Smooth muscle cell (in vitro differentiated cells): ENCODE data around the gene NEURL2. TPM values are rescaled to one million over a fixed set of nuclear protein-coding genes. Genes with fewer than 3 reads are reported as not detected.

Experiments used
- DNase-seq: peaks from one replicate; lab custom pipeline; 2025; ENCODE audit not compliant: unreplicated experiment; lab: John Stamatoyannopoulos, UW
- H2AFZ ChIP-seq: fragments of 200-600 bp; sonication (generic); 2 replicates; pipeline ENCODE4 v1.6.0; 2016; ENCODE audit warnings: antibody characterized with exemption, low read depth, mild to moderate bottlenecking
- H3F3A ChIP-seq: fragments of 200-600 bp; sonication (generic); 2 replicates; pipeline ENCODE4 v1.6.0; 2017; ENCODE audit warnings: antibody characterized with exemption, low read depth
- H3K27ac ChIP-seq: fragments of 200-600 bp; sonication (generic); 2 replicates; pipeline ENCODE4 v1.5.1; 2016; ENCODE audit warnings: low read depth, mild to moderate bottlenecking
- H3K27me3 ChIP-seq: fragments of 200-600 bp; sonication (generic); 2 replicates; pipeline ENCODE4 v1.6.1; 2016; ENCODE audit warnings: low read depth, mild to moderate bottlenecking
- H3K36me3 ChIP-seq: fragments of 200-600 bp; sonication (generic); 2 replicates; pipeline ENCODE4 v1.5.1; 2016; ENCODE audit warnings: low read depth
- H3K4me1 ChIP-seq: fragments of 200-600 bp; sonication (generic); 2 replicates; pipeline ENCODE4 v1.5.1; 2016; ENCODE audit warnings: low read depth
- H3K4me2 ChIP-seq: fragments of 200-600 bp; sonication (generic); 2 replicates; pipeline ENCODE4 v1.6.0; 2016; ENCODE audit warnings: mild to moderate bottlenecking
- H3K4me3 ChIP-seq: fragments of 200-600 bp; sonication (generic); 2 replicates; pipeline ENCODE4 v1.5.1; 2016; ENCODE audit warnings: mild to moderate bottlenecking
- H3K79me2 ChIP-seq: fragments of 200-600 bp; sonication (generic); 2 replicates; pipeline ENCODE4 v1.6.0; 2016; ENCODE audit warnings: low read depth, mild to moderate bottlenecking
- H3K9ac ChIP-seq: fragments of 200-600 bp; sonication (generic); 2 replicates; pipeline ENCODE4 v1.6.0; 2016; ENCODE audit warnings: low read depth
- H3K9me3 ChIP-seq: fragments of 200-600 bp; sonication (generic); replicated peaks from 2 replicates; pipeline ENCODE4 v1.5.1; 2016; ENCODE audit warnings: low read depth
- H4K20me1 ChIP-seq: fragments of 200-600 bp; sonication (generic); 2 replicates; pipeline ENCODE4 v1.6.0; 2016; ENCODE audit warnings: low read depth
- CTCF ChIP-seq: fragments of 200-600 bp; sonication (generic); IDR thresholded peaks from 2 replicates; pipeline ENCODE4 v1.5.1; 2017; ENCODE audit warnings: borderline replicate concordance, mild to moderate bottlenecking, antibody characterized with exemption; ENCODE audit not compliant: insufficient read depth, poor library complexity, severe bottlenecking
- whole genome bisulfite sequencing: methylation state at CpG from one replicate; pipeline ENCODE4 v1.1.7; 2016; ENCODE audit warnings: low lambda C conversion rate; 5-methylcytosine and 5-hydroxymethylcytosine counted together
- polyA plus RNA-seq: library from polyadenylated mRNA; unstranded; fragments of >200 nt; fragmentation: Nextera tagmentation; extraction: Ambion mirVana; gene quantifications from 2 replicates; pipeline ENCODE4 v1.2.1, GENCODE V29; 2016
- total RNA-seq: library from RNA; depleted of rRNA; stranded (reverse); fragments of >200 nt; gene quantifications from 2 replicates; pipeline ENCODE4 v1.2.3, GENCODE V29; 2014

Gene NEURL2
- total and polyA plus RNA-seq, 2 experiments from 2014 or later: 0.31 to 3.7 TPM

DNA sequence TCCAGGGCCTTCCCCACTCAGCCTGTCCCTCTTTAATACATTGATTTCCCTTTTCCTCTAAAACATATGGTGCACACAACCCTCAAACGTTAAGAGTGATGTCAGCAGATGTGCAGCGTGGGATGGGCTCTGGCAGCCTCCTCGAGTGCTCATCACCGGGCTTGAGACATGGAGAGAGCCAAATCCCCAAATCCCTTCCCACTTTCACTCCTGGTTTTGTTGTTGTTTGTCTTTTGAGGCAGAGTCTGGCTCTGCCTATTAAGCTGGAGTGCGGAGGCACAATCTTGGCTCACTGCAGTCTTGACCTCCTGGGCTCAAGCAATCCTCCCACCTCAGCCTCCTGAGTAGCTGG is 26.8 kb upstream of the NEURL2 start:
- H3K27ac ChIP-seq: peak overlapping the region; percentile 94

DNA sequence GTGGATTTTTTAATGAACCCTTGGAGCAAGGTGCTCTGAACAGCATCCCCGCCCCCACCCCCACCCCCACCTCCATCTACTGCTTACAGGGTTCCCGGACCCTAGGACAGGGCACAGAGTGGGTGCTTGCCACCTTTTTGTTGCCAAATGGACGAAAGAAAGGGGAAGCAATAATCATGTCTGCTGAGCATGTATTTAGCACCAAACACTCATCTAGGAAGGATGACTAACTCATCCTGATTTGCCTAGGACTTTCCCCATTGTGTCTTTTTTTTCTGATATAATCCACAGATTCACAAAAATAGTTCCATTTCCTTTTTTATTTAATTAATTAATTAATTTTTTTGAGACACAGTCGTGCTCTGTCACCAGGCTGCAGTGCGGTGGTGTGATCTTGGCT is 22.1 kb upstream of the NEURL2 start:
- H3K4me2 ChIP-seq: no peak overlapping the region
- no peak overlapping the region for H3K27ac ChIP-seq
- H3K4me3 ChIP-seq: no peak overlapping the region
- no peaks in the 10 kb centered on the region for H3K9me3 ChIP-seq
- H3K27me3 ChIP-seq: no peaks in the 10 kb centered on the region
- peaks cover 10% of the 10 kb centered on the region for H3K4me1 ChIP-seq
- H3K36me3 ChIP-seq: no peaks in the 10 kb centered on the region
- TF ChIP-seq CTCF: no peak
- no peak overlapping the region for H2AFZ ChIP-seq
- H3K79me2 ChIP-seq: no peaks in the 10 kb centered on the region
- H3F3A ChIP-seq: no peaks in the 10 kb centered on the region
- DNase-seq: no peak
- no peaks in the 10 kb centered on the region for H4K20me1 ChIP-seq
- WGBS: 83% methylated on average over 5 of the region's 5 CpGs
- H3K9ac ChIP-seq: no peak overlapping the region

More for the DNA sequence above, 26.8 kb upstream of the NEURL2 start:
- no peak overlapping the region for H3K4me2 ChIP-seq
- H3K36me3 ChIP-seq: no peaks in the 10 kb centered on the region
- no peak for TF ChIP-seq CTCF
- no peaks in the 10 kb centered on the region for H3K79me2 ChIP-seq
- DNase-seq: no peak
- no peaks in the 10 kb centered on the region for H3K9me3 ChIP-seq
- H4K20me1 ChIP-seq: no peaks in the 10 kb centered on the region
- H3F3A ChIP-seq: peaks cover 27% of the 10 kb centered on the region
- no peaks in the 10 kb centered on the region for H3K27me3 ChIP-seq
- H2AFZ ChIP-seq: no peak overlapping the region
- WGBS: 7% methylated on average over 5 of the region's 5 CpGs
- H3K9ac ChIP-seq: no peak overlapping the region
- H3K4me3 ChIP-seq: no peak overlapping the region
- H3K4me1 ChIP-seq: peaks cover 16% of the 10 kb centered on the region

GRCh38 chr20:45912344-45912682 is 21.3 kb upstream of the NEURL2 start:
- peak overlapping the region; percentile 86 for H3K4me2 ChIP-seq
- H3K36me3 ChIP-seq: no peaks in the 10 kb centered on the region
- TF ChIP-seq CTCF: no peak
- H3K9me3 ChIP-seq: no peaks in the 10 kb centered on the region
- peak overlapping the region; percentile 58 for H3K4me3 ChIP-seq
- no peaks in the 10 kb centered on the region for H3K79me2 ChIP-seq
- peak overlapping the region; percentile 55 for H2AFZ ChIP-seq
- H3K27me3 ChIP-seq: no peaks in the 10 kb centered on the region
- WGBS: 33% methylated on average over 4 of the region's 4 CpGs
- H3K4me1 ChIP-seq: peaks cover 10% of the 10 kb centered on the region
- no peaks in the 10 kb centered on the region for H4K20me1 ChIP-seq
- DNase-seq: no peak
- H3F3A ChIP-seq: no peaks in the 10 kb centered on the region
- H3K27ac ChIP-seq: peak overlapping the region; percentile 78
- H3K9ac ChIP-seq: peak overlapping the region; percentile 86

GRCh38 chr20:45911486-45912343 is 20.7 kb upstream of the NEURL2 start, which contains the start of gene PLTP:
Gene PLTP, minus strand, starts transcription at chr20:45912155. Its CDS starts 703 bp downstream, at chr20:45911452.
- Histone ChIP-seq H3K79me2 (no peaks in the 10 kb centered on the region), H3K27me3 (no peaks in the 10 kb centered on the region), H3K4me1 (peaks cover 10% of the 10 kb centered on the region), H3K36me3 (no peaks in the 10 kb centered on the region), H2AFZ (peak within 1 kb of the TSS; percentile 55), H3K4me3 (peak within 1 kb of the TSS; percentile 58), H3K9ac (peak within 1 kb of the TSS; percentile 86), H3K9me3 (no peaks in the 10 kb centered on the region), H3K4me2 (peak within 1 kb of the TSS; percentile 86), H4K20me1 (no peaks in the 10 kb centered on the region), H3F3A (no peaks in the 10 kb centered on the region), H3K27ac (peak within 1 kb of the TSS; percentile 78)
- 1% methylated on average over 39 of the region's 58 CpGs for WGBS
- DNase-seq: peak; percentile 72
- no peak for TF ChIP-seq CTCF
